Vagina (tissue), 2 donors: Measurements from ENCODE around the gene CRY2.

ENCODE experiments used
- CTCF ChIP-seq, 3 experiments: fragments of 450-650 bp in 2 of 3; fragments of 200-600 bp in 1 of 3; sonication (generic) in 1 of 3; IDR thresholded peaks; one replicate each; pipeline ENCODE4 v1.5.1; 2017 to 2019; ENCODE audit warnings: antibody characterized with exemption in 3 of 3, mild to moderate bottlenecking in 2 of 3, moderate library complexity in 2 of 3
- POLR2A ChIP-seq, 2 donors: fragments of 450-650 bp; IDR thresholded peaks; one replicate each; pipeline ENCODE4 v1.6.1; 2017; ENCODE audit warnings: antibody characterized with exemption in 2 of 2, mild to moderate bottlenecking in 2 of 2, moderate library complexity in 2 of 2

GRCh38 chr11:45899086-45899447 is 51.8 kb downstream of the CRY2 start:
- TF ChIP-seq CTCF (IDR thresholded peaks at IDR 0.05), result no peak
- no peak for TF ChIP-seq POLR2A (IDR thresholded peaks at IDR 0.05)
